IgD-negative memory B cell (primary cell): ENCODE data around the gene TMEM201. TPM values are rescaled to one million over a fixed set of nuclear protein-coding genes. Genes with fewer than 3 reads are reported as not detected.
A peak's percentile ranks its signal among the peaks of the same experiment; 100 is the strongest.
"Not testable (repeated sequence)": the region's sequence is repeated elsewhere in the genome, so short reads cannot be mapped to it uniquely, and the experiment has no call there.

Experiments
- H3K27ac Mint-ChIP-seq, 3 donors: one replicate each; pipeline ENCODE4 v1.8.0; 2020 to 2022; ENCODE audit warnings: mild to moderate bottlenecking in 3 of 3, mixed read lengths in 3 of 3, moderate library complexity in 1 of 3
- H3K27me3 Mint-ChIP-seq: one replicate; pipeline ENCODE4 v1.8.0; 2021; ENCODE audit warnings: mixed read lengths
- H3K36me3 Mint-ChIP-seq: one replicate; pipeline ENCODE4 v1.8.0; 2020; ENCODE audit warnings: mild to moderate bottlenecking, mixed read lengths
- H3K4me1 Mint-ChIP-seq, 3 donors: one replicate each; pipeline ENCODE4 v1.8.0; 2020 to 2022; ENCODE audit warnings: mixed read lengths in 3 of 3, mild to moderate bottlenecking in 1 of 3
- H3K4me3 Mint-ChIP-seq, 4 donors: one replicate each; pipeline ENCODE4 v1.8.0; 2020 to 2022; ENCODE audit warnings: mild to moderate bottlenecking in 4 of 4, mixed read lengths in 4 of 4, moderate library complexity in 3 of 4
- H3K9me3 Mint-ChIP-seq, 3 donors: one replicate each; pipeline ENCODE4 v1.8.0; 2020 to 2021; ENCODE audit warnings: mixed read lengths in 3 of 3, mild to moderate bottlenecking in 1 of 3
- polyA plus RNA-seq: library from polyadenylated mRNA; unstranded; fragments of 300-500 nt; fragmentation: Illumina TruSeq; gene quantifications from one replicate; pipeline ENCODE4 v1.2.3, GENCODE V29; 2021

TMEM201 gene
- polyA plus RNA-seq, 1 donor from 2014 or later: 4.2 TPM

GRCh38 chr1:9560090-9560489, 28.6 kb upstream of the TMEM201 start:
- not testable (repeated sequence) for H3K27me3 Mint-ChIP-seq, H3K36me3 Mint-ChIP-seq, H3K9me3 Mint-ChIP-seq
- Mint-ChIP-seq H3K4me3 (peak overlapping the region; percentile 76 to 91 (median 82)), H3K27ac (peak overlapping the region in 2 of 3 donors; percentile 53 to 93), H3K4me1 (peaks cover 8 to 13% (median 9%) of the 10 kb centered on the region in 3 donors)

- Mint-ChIP-seq H3K4me1 (peaks cover 6 to 13% (median 8%) of the 10 kb centered on the region in 3 donors), H3K27ac (peak overlapping the region in 2 of 3 donors; percentile 19 to 74), H3K9me3 (no peaks in the 10 kb centered on the region), H3K36me3 (peaks cover 8% of the 10 kb centered on the region), H3K4me3 (no peak overlapping the region), H3K27me3 (no peaks in the 10 kb centered on the region)
These were observed 27.3 kb upstream of the TMEM201 start for GRCh38 chr1:9561429-9561828.

GRCh38 chr1:9569267-9569666, 19.4 kb upstream of the TMEM201 start:
- Mint-ChIP-seq H3K4me1 (peaks cover 0 to 5% (median 2%) of the 10 kb centered on the region in 3 donors), H3K4me3 (no peak overlapping the region), H3K36me3 (peaks cover 3% of the 10 kb centered on the region), H3K9me3 (no peaks in the 10 kb centered on the region), H3K27me3 (no peaks in the 10 kb centered on the region), H3K27ac (no peak overlapping the region)

GRCh38 chr1:9570886-9571529, 17.7 kb upstream of the TMEM201 start:
- H3K27ac Mint-ChIP-seq, H3K4me3 Mint-ChIP-seq, H3K4me1 Mint-ChIP-seq, H3K36me3 Mint-ChIP-seq, H3K9me3 Mint-ChIP-seq, H3K27me3 Mint-ChIP-seq: not testable (repeated sequence)

- Mint-ChIP-seq H3K4me1 (peaks cover 0 to 5% (median 4%) of the 10 kb centered on the region in 3 donors), H3K4me3 (no peak overlapping the region), H3K36me3 (no peaks in the 10 kb centered on the region), H3K9me3 (no peaks in the 10 kb centered on the region), H3K27ac (no peak overlapping the region), H3K27me3 (no peaks in the 10 kb centered on the region)
These were observed 15.0 kb upstream of the TMEM201 start for GRCh38 chr1:9573723-9574122.

GRCh38 chr1:9575486-9575885, 13.2 kb upstream of the TMEM201 start:
- peaks cover 0 to 2% (median 0%) of the 10 kb centered on the region in 3 donors for H3K4me1 Mint-ChIP-seq
- no peak overlapping the region for H3K27ac Mint-ChIP-seq
- no peaks in the 10 kb centered on the region for H3K9me3 Mint-ChIP-seq
- H3K27me3 Mint-ChIP-seq: no peaks in the 10 kb centered on the region
- no peak overlapping the region for H3K4me3 Mint-ChIP-seq
- H3K36me3 Mint-ChIP-seq: no peaks in the 10 kb centered on the region

GRCh38 chr1:9576903-9577302, 11.8 kb upstream of the TMEM201 start:
- Mint-ChIP-seq H3K4me3 (no peak overlapping the region), H3K27me3 (no peaks in the 10 kb centered on the region), H3K27ac (peak overlapping the region in 1 of 3 donors; percentile 3), H3K36me3 (peaks cover 1% of the 10 kb centered on the region), H3K9me3 (no peaks in the 10 kb centered on the region), H3K4me1 (peaks cover 0 to 2% (median 0%) of the 10 kb centered on the region in 3 donors)

GRCh38 chr1:9577423-9577822, 11.3 kb upstream of the TMEM201 start:
- H3K27me3 Mint-ChIP-seq: no peaks in the 10 kb centered on the region
- peaks cover 0 to 2% (median 0%) of the 10 kb centered on the region in 3 donors for H3K4me1 Mint-ChIP-seq
- H3K36me3 Mint-ChIP-seq: peaks cover 1% of the 10 kb centered on the region
- H3K4me3 Mint-ChIP-seq: no peak overlapping the region
- H3K27ac Mint-ChIP-seq: peak overlapping the region in 1 of 3 donors; percentile 3
- no peaks in the 10 kb centered on the region for H3K9me3 Mint-ChIP-seq

- H3K36me3 Mint-ChIP-seq: peaks cover 1% of the 10 kb centered on the region
- H3K4me1 Mint-ChIP-seq: no peaks in the 10 kb centered on the region
- peak overlapping the region in 1 of 3 donors; percentile 47 for H3K27ac Mint-ChIP-seq
- H3K9me3 Mint-ChIP-seq: no peaks in the 10 kb centered on the region
- peak overlapping the region in 1 of 4 donors; percentile 47 for H3K4me3 Mint-ChIP-seq
- H3K27me3 Mint-ChIP-seq: no peaks in the 10 kb centered on the region
These were observed 7.8 kb upstream of the TMEM201 start for GRCh38 chr1:9580942-9581341.

- peaks cover 13 to 18% (median 17%) of the 10 kb centered on the region in 3 donors for H3K4me1 Mint-ChIP-seq
- no peak overlapping the region for H3K27ac Mint-ChIP-seq
- peak overlapping the region in 2 of 4 donors; percentile 32 to 39 for H3K4me3 Mint-ChIP-seq
- H3K27me3 Mint-ChIP-seq: no peaks in the 10 kb centered on the region
- no peaks in the 10 kb centered on the region for H3K36me3 Mint-ChIP-seq
- H3K9me3 Mint-ChIP-seq: no peaks in the 10 kb centered on the region
These were observed 2.5 kb upstream of the TMEM201 start for GRCh38 chr1:9586147-9586766.

GRCh38 chr1:9589144-9589718, 520 bp downstream of the TMEM201 start:
- Mint-ChIP-seq H3K4me1 (peaks cover 20 to 28% (median 22%) of the 10 kb centered on the region in 3 donors), H3K27ac (peak overlapping the region in 2 of 3 donors; percentile 73 to 78), H3K36me3 (no peaks in the 10 kb centered on the region), H3K9me3 (no peaks in the 10 kb centered on the region), H3K27me3 (no peaks in the 10 kb centered on the region), H3K4me3 (peak overlapping the region; percentile 89 to 95 (median 93))

- Mint-ChIP-seq H3K27ac (peak overlapping the region in 2 of 3 donors; percentile 73 to 78), H3K4me3 (peak overlapping the region; percentile 89 to 95 (median 93)), H3K4me1 (peaks cover 20 to 28% (median 22%) of the 10 kb centered on the region in 3 donors), H3K36me3 (no peaks in the 10 kb centered on the region), H3K9me3 (no peaks in the 10 kb centered on the region), H3K27me3 (no peaks in the 10 kb centered on the region)
These were observed 1.0 kb downstream of the TMEM201 start for GRCh38 chr1:9589719-9590157.

GRCh38 chr1:9590201-9590600, 1.5 kb downstream of the TMEM201 start:
- H3K4me3 Mint-ChIP-seq: peak overlapping the region; percentile 89 to 95 (median 93)
- no peaks in the 10 kb centered on the region for H3K36me3 Mint-ChIP-seq
- no peaks in the 10 kb centered on the region for H3K9me3 Mint-ChIP-seq
- H3K27ac Mint-ChIP-seq: no peak overlapping the region
- H3K4me1 Mint-ChIP-seq: peaks cover 20 to 28% (median 22%) of the 10 kb centered on the region in 3 donors
- no peaks in the 10 kb centered on the region for H3K27me3 Mint-ChIP-seq

- peak overlapping the region; percentile 44 to 95 (median 93) for H3K4me3 Mint-ChIP-seq
- no peaks in the 10 kb centered on the region for H3K9me3 Mint-ChIP-seq
- peak overlapping the region; percentile 37 to 51 (median 46) for H3K27ac Mint-ChIP-seq
- H3K36me3 Mint-ChIP-seq: no peaks in the 10 kb centered on the region
- peaks cover 20 to 28% (median 22%) of the 10 kb centered on the region in 3 donors for H3K4me1 Mint-ChIP-seq
- no peaks in the 10 kb centered on the region for H3K27me3 Mint-ChIP-seq
These were observed 2.4 kb downstream of the TMEM201 start for GRCh38 chr1:9590945-9591668.
